Smooth muscle cell (in vitro differentiated cells): ENCODE measurements around the gene ITGBL1. TPM values are rescaled to one million over a fixed set of nuclear protein-coding genes. Genes with fewer than 3 reads are reported as not detected.
A peak's percentile ranks its signal among the peaks of the same experiment; 100 is the strongest.

Experiments
- DNase-seq: peaks from one replicate; lab custom pipeline; 2025; ENCODE audit not compliant: unreplicated experiment; lab: John Stamatoyannopoulos, UW
- H2AFZ ChIP-seq: fragments of 200-600 bp; sonication (generic); 2 replicates; pipeline ENCODE4 v1.6.0; 2016; ENCODE audit warnings: antibody characterized with exemption, low read depth, mild to moderate bottlenecking
- H3F3A ChIP-seq: fragments of 200-600 bp; sonication (generic); 2 replicates; pipeline ENCODE4 v1.6.0; 2017; ENCODE audit warnings: antibody characterized with exemption, low read depth
- H3K27ac ChIP-seq: fragments of 200-600 bp; sonication (generic); 2 replicates; pipeline ENCODE4 v1.5.1; 2016; ENCODE audit warnings: low read depth, mild to moderate bottlenecking
- H3K27me3 ChIP-seq: fragments of 200-600 bp; sonication (generic); 2 replicates; pipeline ENCODE4 v1.6.1; 2016; ENCODE audit warnings: low read depth, mild to moderate bottlenecking
- H3K36me3 ChIP-seq: fragments of 200-600 bp; sonication (generic); 2 replicates; pipeline ENCODE4 v1.5.1; 2016; ENCODE audit warnings: low read depth
- H3K4me1 ChIP-seq: fragments of 200-600 bp; sonication (generic); 2 replicates; pipeline ENCODE4 v1.5.1; 2016; ENCODE audit warnings: low read depth
- H3K4me2 ChIP-seq: fragments of 200-600 bp; sonication (generic); 2 replicates; pipeline ENCODE4 v1.6.0; 2016; ENCODE audit warnings: mild to moderate bottlenecking
- H3K4me3 ChIP-seq: fragments of 200-600 bp; sonication (generic); 2 replicates; pipeline ENCODE4 v1.5.1; 2016; ENCODE audit warnings: mild to moderate bottlenecking
- H3K79me2 ChIP-seq: fragments of 200-600 bp; sonication (generic); 2 replicates; pipeline ENCODE4 v1.6.0; 2016; ENCODE audit warnings: low read depth, mild to moderate bottlenecking
- H3K9ac ChIP-seq: fragments of 200-600 bp; sonication (generic); 2 replicates; pipeline ENCODE4 v1.6.0; 2016; ENCODE audit warnings: low read depth
- H3K9me3 ChIP-seq: fragments of 200-600 bp; sonication (generic); replicated peaks from 2 replicates; pipeline ENCODE4 v1.5.1; 2016; ENCODE audit warnings: low read depth
- H4K20me1 ChIP-seq: fragments of 200-600 bp; sonication (generic); 2 replicates; pipeline ENCODE4 v1.6.0; 2016; ENCODE audit warnings: low read depth
- WGBS: methylation state at CpG from one replicate; pipeline ENCODE4 v1.1.7; 2016; ENCODE audit warnings: low lambda C conversion rate; 5-methylcytosine and 5-hydroxymethylcytosine counted together
- polyA plus RNA-seq: library from polyadenylated mRNA; unstranded; fragments of >200 nt; fragmentation: Nextera tagmentation; extraction: Ambion mirVana; gene quantifications from 2 replicates; pipeline ENCODE4 v1.2.1, GENCODE V29; 2016
- total RNA-seq: library from RNA; depleted of rRNA; stranded (reverse); fragments of >200 nt; gene quantifications from 2 replicates; pipeline ENCODE4 v1.2.3, GENCODE V29; 2014
- TF ChIP-seq, protein P1 (sequence below): fragments of 200-600 bp; sonication (generic); IDR thresholded peaks from 2 replicates; pipeline ENCODE4 v1.5.1; 2017; ENCODE audit warnings: borderline replicate concordance, mild to moderate bottlenecking, antibody characterized with exemption; ENCODE audit not compliant: insufficient read depth, poor library complexity, severe bottlenecking

Gene ITGBL1
- total and polyA plus RNA-seq, 2 experiments from 2014 or later, result 0.29 TPM; not detected in 1

DNA sequence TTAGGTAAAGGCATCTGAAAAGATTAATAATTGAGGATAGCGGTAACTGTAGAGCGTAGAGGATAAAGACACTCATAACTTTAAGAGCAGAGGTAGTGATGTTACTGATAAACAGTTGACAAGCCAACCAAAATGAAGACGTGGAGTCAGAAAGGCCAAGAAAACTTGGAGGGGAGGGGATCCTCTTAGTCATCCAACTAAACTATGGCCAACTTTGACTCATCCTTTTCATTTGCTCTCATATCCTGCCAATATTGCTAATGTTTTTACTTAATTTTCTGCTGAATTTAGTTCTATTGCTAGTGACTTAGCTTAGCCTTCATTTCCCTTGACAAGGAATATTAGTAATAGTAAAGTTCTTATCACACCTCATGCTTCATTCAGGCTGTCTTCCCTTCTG is 13.4 kb downstream of the ITGBL1 start:
- Histone ChIP-seq H3K9me3 (no peaks in the 10 kb centered on the region), H3K79me2 (no peaks in the 10 kb centered on the region), H4K20me1 (no peaks in the 10 kb centered on the region), H3F3A (no peaks in the 10 kb centered on the region), H3K36me3 (no peaks in the 10 kb centered on the region), H3K4me2 (no peak overlapping the region), H3K4me1 (no peaks in the 10 kb centered on the region), H3K27me3 (no peaks in the 10 kb centered on the region), H3K27ac (no peak overlapping the region), H3K9ac (no peak overlapping the region), H3K4me3 (no peak overlapping the region), H2AFZ (no peak overlapping the region)
- no peak for DNase-seq
- TF ChIP-seq, protein P1, sequence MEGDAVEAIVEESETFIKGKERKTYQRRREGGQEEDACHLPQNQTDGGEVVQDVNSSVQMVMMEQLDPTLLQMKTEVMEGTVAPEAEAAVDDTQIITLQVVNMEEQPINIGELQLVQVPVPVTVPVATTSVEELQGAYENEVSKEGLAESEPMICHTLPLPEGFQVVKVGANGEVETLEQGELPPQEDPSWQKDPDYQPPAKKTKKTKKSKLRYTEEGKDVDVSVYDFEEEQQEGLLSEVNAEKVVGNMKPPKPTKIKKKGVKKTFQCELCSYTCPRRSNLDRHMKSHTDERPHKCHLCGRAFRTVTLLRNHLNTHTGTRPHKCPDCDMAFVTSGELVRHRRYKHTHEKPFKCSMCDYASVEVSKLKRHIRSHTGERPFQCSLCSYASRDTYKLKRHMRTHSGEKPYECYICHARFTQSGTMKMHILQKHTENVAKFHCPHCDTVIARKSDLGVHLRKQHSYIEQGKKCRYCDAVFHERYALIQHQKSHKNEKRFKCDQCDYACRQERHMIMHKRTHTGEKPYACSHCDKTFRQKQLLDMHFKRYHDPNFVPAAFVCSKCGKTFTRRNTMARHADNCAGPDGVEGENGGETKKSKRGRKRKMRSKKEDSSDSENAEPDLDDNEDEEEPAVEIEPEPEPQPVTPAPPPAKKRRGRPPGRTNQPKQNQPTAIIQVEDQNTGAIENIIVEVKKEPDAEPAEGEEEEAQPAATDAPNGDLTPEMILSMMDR, result no peak
- 82% methylated on average over 3 of the region's 3 CpGs for WGBS

DNA sequence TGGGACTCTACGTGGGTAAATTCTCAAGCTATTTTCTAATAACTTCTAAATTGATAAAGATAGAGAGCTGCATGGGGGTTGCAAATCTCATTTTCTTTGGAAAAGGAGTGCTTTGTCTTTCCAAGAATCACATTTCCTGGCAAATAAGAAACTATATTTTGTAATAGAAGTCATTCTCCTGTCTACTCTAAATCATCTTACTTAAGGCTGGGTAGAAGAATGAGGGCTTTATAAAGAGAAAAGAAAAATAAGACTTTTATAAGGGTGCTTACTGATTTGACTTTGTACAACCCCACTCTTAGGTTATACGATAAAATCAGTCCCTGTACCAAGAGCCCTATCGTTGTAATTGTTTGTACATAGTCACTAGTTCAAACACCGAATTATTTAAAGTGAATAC is 14.9 kb downstream of the ITGBL1 start:
- H3K4me3 ChIP-seq, result no peak overlapping the region
- no peaks in the 10 kb centered on the region for H3K9me3 ChIP-seq
- H3K4me2 ChIP-seq, result no peak overlapping the region
- no peak overlapping the region for H3K9ac ChIP-seq
- no peaks in the 10 kb centered on the region for H3K4me1 ChIP-seq
- H3F3A ChIP-seq, result no peaks in the 10 kb centered on the region
- no peak overlapping the region for H2AFZ ChIP-seq
- H4K20me1 ChIP-seq, result no peaks in the 10 kb centered on the region
- H3K36me3 ChIP-seq, result no peaks in the 10 kb centered on the region
- no peaks in the 10 kb centered on the region for H3K79me2 ChIP-seq
- no peaks in the 10 kb centered on the region for H3K27me3 ChIP-seq
- no peak overlapping the region for H3K27ac ChIP-seq
- DNase-seq, result no peak
- 96% methylated on average over 4 of the region's 4 CpGs for WGBS
- TF ChIP-seq, protein P1, result no peak

DNA sequence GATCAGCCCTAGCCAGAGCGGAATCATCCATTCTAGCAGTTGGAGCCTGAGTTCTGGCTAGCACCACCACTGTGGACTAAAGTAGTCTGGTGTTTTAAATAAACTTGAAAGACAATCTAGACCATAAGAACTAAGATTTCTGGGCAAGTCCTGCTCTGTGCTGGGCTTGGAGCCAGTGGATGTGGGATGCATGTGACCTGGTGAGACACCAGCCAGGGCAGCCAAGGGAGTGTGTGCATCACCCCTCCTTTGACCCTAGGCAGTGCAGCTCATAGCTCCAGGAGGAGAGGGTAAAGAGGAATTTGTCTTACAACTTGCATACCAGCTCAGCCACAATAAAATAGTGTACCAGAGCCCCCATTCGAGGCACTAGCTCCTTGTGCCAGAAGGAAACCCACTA is 21.0 kb downstream of the ITGBL1 start:
- no peaks in the 10 kb centered on the region for H4K20me1 ChIP-seq
- no peak for DNase-seq
- WGBS, result 93% methylated on average over 2 of the region's 2 CpGs
- H3K9me3 ChIP-seq, result no peaks in the 10 kb centered on the region
- H3K4me3 ChIP-seq, result no peak overlapping the region
- H3K27ac ChIP-seq, result no peak overlapping the region
- no peak overlapping the region for H3K4me2 ChIP-seq
- H3K9ac ChIP-seq, result no peak overlapping the region
- no peak overlapping the region for H2AFZ ChIP-seq
- H3K36me3 ChIP-seq, result no peaks in the 10 kb centered on the region
- TF ChIP-seq, protein P1, result no peak
- H3K4me1 ChIP-seq, result no peaks in the 10 kb centered on the region
- H3K79me2 ChIP-seq, result no peaks in the 10 kb centered on the region
- H3F3A ChIP-seq, result no peaks in the 10 kb centered on the region
- H3K27me3 ChIP-seq, result no peaks in the 10 kb centered on the region

DNA sequence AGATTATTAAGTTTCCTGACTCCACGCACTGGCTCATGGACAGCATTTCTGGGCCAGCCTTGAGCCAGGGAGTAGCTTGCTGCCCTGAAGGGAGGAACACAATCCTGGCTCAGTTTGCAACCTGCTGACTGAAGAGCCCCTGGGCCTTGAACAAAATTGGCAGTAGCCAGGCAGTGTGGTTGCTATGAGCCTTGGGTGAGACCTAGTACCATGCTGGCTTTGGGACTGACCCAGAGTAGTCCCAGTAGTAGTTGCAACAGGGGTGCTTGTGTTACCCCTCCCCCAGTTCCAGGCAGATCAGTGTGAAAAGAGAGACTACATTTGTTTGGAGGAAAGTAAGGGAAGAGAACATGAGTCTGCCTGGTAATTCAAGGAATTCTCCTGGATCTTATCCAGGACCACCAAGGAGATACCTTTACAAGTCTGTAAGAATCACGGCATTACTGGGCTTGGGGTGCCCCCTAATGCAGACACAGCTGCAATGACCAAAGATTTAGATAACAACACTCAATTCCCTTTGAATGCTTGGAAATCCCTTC is 22.0 kb downstream of the ITGBL1 start:
- no peaks in the 10 kb centered on the region for H3K79me2 ChIP-seq
- no peak overlapping the region for H2AFZ ChIP-seq
- H4K20me1 ChIP-seq, result no peaks in the 10 kb centered on the region
- no peaks in the 10 kb centered on the region for H3F3A ChIP-seq
- H3K4me1 ChIP-seq, result no peaks in the 10 kb centered on the region
- DNase-seq, result no peak
- H3K4me2 ChIP-seq, result no peak overlapping the region
- no peak overlapping the region for H3K9ac ChIP-seq
- H3K36me3 ChIP-seq, result no peaks in the 10 kb centered on the region
- H3K27ac ChIP-seq, result no peak overlapping the region
- H3K27me3 ChIP-seq, result no peaks in the 10 kb centered on the region
- 56% methylated on average over 2 of the region's 2 CpGs for WGBS
- TF ChIP-seq, protein P1, result peak; percentile 80
- H3K9me3 ChIP-seq, result no peaks in the 10 kb centered on the region
- H3K4me3 ChIP-seq, result no peak overlapping the region
